ENCODE data around the gene GPBP1L1. TPM values are rescaled to one million over a fixed set of nuclear protein-coding genes. Genes with fewer than 3 reads are reported as not detected.

The GPBP1L1 gene
- total and polyA plus RNA-seq, 9 of the 15 experiments (the other 6 are each of a cell fraction or from before 2014, with no cell fraction given), result 86.0 to 216 (median 138) TPM

DNA sequence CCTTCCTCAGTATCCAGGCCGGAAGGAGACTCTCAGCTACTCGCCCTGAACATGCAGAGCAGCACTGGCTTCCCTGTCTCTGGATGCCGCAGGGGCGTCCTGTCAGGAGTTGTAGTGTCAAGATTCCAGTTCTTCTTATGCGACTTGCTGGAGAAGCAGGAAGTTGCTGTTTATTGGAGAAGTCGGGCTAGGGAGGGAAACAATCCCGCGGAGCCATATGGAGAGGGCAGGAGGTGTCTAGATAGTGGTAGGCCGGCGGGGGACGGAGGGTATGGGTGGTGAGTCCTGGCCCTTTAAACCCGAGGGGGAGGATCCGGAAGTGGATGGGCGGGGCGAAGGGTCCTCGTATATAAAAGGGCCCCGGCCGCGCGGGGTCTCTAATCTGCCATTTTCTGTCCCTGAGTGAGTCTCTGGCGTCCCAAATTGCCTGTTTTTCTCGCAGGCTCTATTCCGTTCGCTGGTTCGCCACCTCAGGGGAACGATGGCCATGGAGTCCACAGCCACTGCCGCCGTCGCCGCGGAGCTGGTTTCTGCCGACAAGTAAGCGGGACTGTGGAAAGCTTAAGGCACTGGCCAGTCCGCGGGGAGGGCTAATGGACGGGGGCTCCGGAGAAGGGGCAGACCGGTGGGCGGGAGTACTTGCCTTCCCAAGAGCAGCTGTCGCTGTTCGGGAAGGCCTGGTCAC, 102.5 kb downstream of the GPBP1L1 start, which contains the start of gene NASP (continued):
- TF ChIP-seq ZFP30 (CRISPR knock-in tag; IDR thresholded peaks at IDR 0.05; ENCODE audit: borderline replicate concordance), result no peak
- TF ChIP-seq SUPT5H (IDR thresholded peaks at IDR 0.05), result peak; percentile 100
- TF ChIP-seq MIER1 (IDR thresholded peaks at IDR 0.05; ENCODE audit: low read depth), result no peak
- peak; percentile 94 for TF ChIP-seq SMAD1 (IDR thresholded peaks at IDR 0.05; ENCODE audit: low read depth, low read length, partially characterized antibody)
- peak; percentile 97 for TF ChIP-seq SAP30 (IDR thresholded peaks at IDR 0.05; ENCODE audit: borderline replicate concordance, insufficient read depth, low read depth, low read length, poor library complexity, severe bottlenecking)
- TF ChIP-seq CREBBP (IDR thresholded peaks at IDR 0.05; ENCODE audit: low read depth, low read length), result no peak
- no peak for TF ChIP-seq E2F3 (CRISPR knock-in tag; IDR thresholded peaks at IDR 0.05)
- no peak for TF ChIP-seq DLX4 (CRISPR knock-in tag; IDR thresholded peaks at IDR 0.05)
- TF ChIP-seq E2F1 (CRISPR knock-in tag; IDR thresholded peaks at IDR 0.05), result no peak
- no peak for TF ChIP-seq NFXL1 (CRISPR knock-in tag; IDR thresholded peaks at IDR 0.05)
- TF ChIP-seq, protein P1, sequence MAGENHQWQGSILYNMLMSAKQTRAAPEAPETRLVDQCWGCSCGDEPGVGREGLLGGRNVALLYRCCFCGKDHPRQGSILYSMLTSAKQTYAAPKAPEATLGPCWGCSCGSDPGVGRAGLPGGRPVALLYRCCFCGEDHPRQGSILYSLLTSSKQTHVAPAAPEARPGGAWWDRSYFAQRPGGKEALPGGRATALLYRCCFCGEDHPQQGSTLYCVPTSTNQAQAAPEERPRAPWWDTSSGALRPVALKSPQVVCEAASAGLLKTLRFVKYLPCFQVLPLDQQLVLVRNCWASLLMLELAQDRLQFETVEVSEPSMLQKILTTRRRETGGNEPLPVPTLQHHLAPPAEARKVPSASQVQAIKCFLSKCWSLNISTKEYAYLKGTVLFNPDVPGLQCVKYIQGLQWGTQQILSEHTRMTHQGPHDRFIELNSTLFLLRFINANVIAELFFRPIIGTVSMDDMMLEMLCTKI (IDR thresholded peaks at IDR 0.05; ENCODE audit: partially characterized antibody), result no peak
- no peak for TF ChIP-seq IRF9 (tag; IDR thresholded peaks at IDR 0.05)
- peak; percentile 99 for TF ChIP-seq KDM5B (IDR thresholded peaks at IDR 0.05; ENCODE audit: insufficient replicate concordance, low read depth, low read length)
- no peak for TF ChIP-seq RAD21 (CRISPR knock-in tag; conservative IDR thresholded peaks at IDR 0.05 in 1 of 2, IDR thresholded peaks at IDR 0.05 in 1 of 2)
- TF ChIP-seq TAF1 (IDR thresholded peaks at IDR 0.05; ENCODE audit: control insufficient read depth, extremely low read depth, insufficient read depth, low read length, severe bottlenecking), result peak; percentile 98
- TF ChIP-seq, protein P2, sequence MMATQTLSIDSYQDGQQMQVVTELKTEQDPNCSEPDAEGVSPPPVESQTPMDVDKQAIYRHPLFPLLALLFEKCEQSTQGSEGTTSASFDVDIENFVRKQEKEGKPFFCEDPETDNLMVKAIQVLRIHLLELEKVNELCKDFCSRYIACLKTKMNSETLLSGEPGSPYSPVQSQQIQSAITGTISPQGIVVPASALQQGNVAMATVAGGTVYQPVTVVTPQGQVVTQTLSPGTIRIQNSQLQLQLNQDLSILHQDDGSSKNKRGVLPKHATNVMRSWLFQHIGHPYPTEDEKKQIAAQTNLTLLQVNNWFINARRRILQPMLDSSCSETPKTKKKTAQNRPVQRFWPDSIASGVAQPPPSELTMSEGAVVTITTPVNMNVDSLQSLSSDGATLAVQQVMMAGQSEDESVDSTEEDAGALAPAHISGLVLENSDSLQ (IDR thresholded peaks at IDR 0.05), result no peak; the same call in 1 of the 2 replicates

Measured in K562 (cell line).